H1 (cell line): ENCODE data around the gene ATXN7. TPM values are rescaled to one million over a fixed set of nuclear protein-coding genes. Genes with fewer than 3 reads are reported as not detected.

ENCODE experiments used
- CTCF ChIA-PET: fragments of 300-600 bp; sonication (Branson Sonifier 250); formaldehyde crosslinking; loops from one replicate; lab custom pipeline; 2021; ENCODE audit not compliant: partially characterized antibody; lab: Charles Lee
- POLR2A ChIA-PET: fragments of 300-600 bp; sonication (Branson Sonifier 250); formaldehyde crosslinking; loops from one replicate; lab custom pipeline; 2021; ENCODE audit warnings: inconsistent platforms; ENCODE audit not compliant: partially characterized antibody; lab: Charles Lee
- DNase-seq, 2 experiments: peaks; one replicate each; pipeline versions ENCODE4 v3.0.0 to v3.0.0-alpha.2; 2010 to 2022; ENCODE audit warnings: low spot score in 2 of 2, low read depth in 1 of 2, mixed read lengths in 1 of 2
- FAIRE-seq: peaks from 2 replicates; lab custom pipeline; 2011; peaks lifted over from hg19 to GRCh38; lab: Jason Lieb, UNC
- H2AFZ ChIP-seq: 2 replicates; pipeline ENCODE4 v1.8.1; 2012; ENCODE audit warnings: low read length, inconsistent platforms
- H2AK5ac ChIP-seq: 2 replicates; pipeline ENCODE4 v1.6.1; 2013; ENCODE audit warnings: low read depth, low read length
- H2BK120ac ChIP-seq: replicated peaks from 2 replicates; pipeline ENCODE3; 2013; ENCODE audit warnings: low read depth, low read length, inconsistent platforms
- H2BK12ac ChIP-seq: 2 replicates; pipeline ENCODE4 v1.6.1; 2013; ENCODE audit warnings: low read depth, low read length
- H2BK15ac ChIP-seq: 2 replicates; pipeline ENCODE4 v1.6.1; 2013; ENCODE audit warnings: low read length
- H2BK20ac ChIP-seq: 2 replicates; pipeline ENCODE4 v1.6.1; 2013; ENCODE audit warnings: low read length
- H2BK5ac ChIP-seq: 2 replicates; pipeline ENCODE4 v1.6.1; 2013; ENCODE audit warnings: low read depth, low read length
- H3K14ac ChIP-seq: 2 replicates; pipeline ENCODE4 v1.6.1; 2013; ENCODE audit warnings: inconsistent platforms; ENCODE audit not compliant: insufficient read length
- H3K18ac ChIP-seq: 2 replicates; pipeline ENCODE4 v1.6.1; 2013; ENCODE audit warnings: low read length; ENCODE audit errors: extremely low read depth
- H3K23ac ChIP-seq: 2 replicates; pipeline ENCODE4 v1.6.1; 2013; ENCODE audit warnings: inconsistent platforms; ENCODE audit not compliant: insufficient read length
- H3K23me2 ChIP-seq: 2 replicates; pipeline ENCODE4 v1.6.1; 2013; ENCODE audit warnings: low read depth, low read length
- H3K27ac ChIP-seq: 2 replicates; pipeline ENCODE4 v1.6.1; 2011; ENCODE audit warnings: low read depth, low read length, inconsistent platforms
- H3K27me3 ChIP-seq, 4 experiments: replicated peaks in 1 of 4; 1 replicate in 1 of 4; 2 replicates in 3 of 4; pipeline versions ENCODE4 v1.6.1 to v1.8.1; 2011 to 2013; ENCODE audit warnings: low read length in 3 of 4, mild to moderate bottlenecking in 3 of 4, inconsistent platforms in 2 of 4, mixed read lengths in 2 of 4, moderate library complexity in 1 of 4; ENCODE audit not compliant: control insufficient read depth in 3 of 4, insufficient read depth in 3 of 4; ENCODE audit errors: extremely low read depth in 1 of 4
- H3K36me3 ChIP-seq, 4 experiments: 2 replicates each; pipeline versions ENCODE4 v1.6.1 to v1.8.1; 2011 to 2013; ENCODE audit warnings: mild to moderate bottlenecking in 4 of 4, low read length in 3 of 4, moderate library complexity in 2 of 4, control low read depth in 1 of 4, inconsistent platforms in 1 of 4; ENCODE audit not compliant: insufficient read depth in 4 of 4, control insufficient read depth in 2 of 4
- H3K4ac ChIP-seq: replicated peaks from 2 replicates; pipeline ENCODE3; 2013; ENCODE audit warnings: low read length, low read depth, mixed read lengths, inconsistent platforms; ENCODE audit not compliant: insufficient read length
- H3K4me1 ChIP-seq, 4 experiments: replicated peaks in 1 of 4; 1 replicate in 1 of 4; 2 replicates in 3 of 4; pipeline versions ENCODE4 v1.6.1 to v1.8.1; 2011 to 2013; ENCODE audit warnings: low read length in 3 of 4, inconsistent platforms in 2 of 4, mixed read lengths in 1 of 4; ENCODE audit not compliant: insufficient read depth in 4 of 4, control insufficient read depth in 3 of 4
- H3K4me2 ChIP-seq, 2 experiments: 2 replicates each; pipeline versions ENCODE4 v1.6.1 to v1.8.1; 2011 to 2013; ENCODE audit warnings: low read depth in 2 of 2, low read length in 2 of 2, control low read depth in 1 of 2, inconsistent platforms in 1 of 2, mild to moderate bottlenecking in 1 of 2; ENCODE audit not compliant: insufficient read depth in 1 of 2
- H3K4me3 ChIP-seq, 4 experiments: fragments of 200-600, 300-600 bp in 1 of 4; sonication (generic), shearing (Covaris generic), sonication (Bioruptor Twin) in 1 of 4; 2 replicates each; pipeline versions ENCODE4 v1.5.1 to v1.8.1; 2011 to 2016; ENCODE audit warnings: low read length in 4 of 4, low read depth in 3 of 4, control low read depth in 2 of 4, inconsistent platforms in 2 of 4, mild to moderate bottlenecking in 2 of 4, mixed read lengths in 1 of 4, moderate library complexity in 1 of 4; ENCODE audit not compliant: insufficient read depth in 2 of 4; ENCODE audit errors: extremely low read depth in 1 of 4
- H3K56ac ChIP-seq: replicated peaks from 2 replicates; pipeline ENCODE3; 2013; ENCODE audit warnings: low read depth, mild to moderate bottlenecking, mixed read lengths, low read length, inconsistent platforms; ENCODE audit not compliant: insufficient read length
- H3K79me1 ChIP-seq: 2 replicates; pipeline ENCODE4 v1.6.1; 2013; ENCODE audit warnings: low read depth, low read length, control low read depth
- H3K79me2 ChIP-seq, 2 experiments: 2 replicates each; pipeline versions ENCODE4 v1.6.1 to v1.8.1; 2012 to 2013; ENCODE audit warnings: low read length in 2 of 2, mild to moderate bottlenecking in 2 of 2, inconsistent platforms in 1 of 2; ENCODE audit not compliant: insufficient read depth in 2 of 2, control insufficient read depth in 1 of 2
- H3K9ac ChIP-seq, 4 experiments: replicated peaks in 1 of 4; 1 replicate in 1 of 4; 2 replicates in 3 of 4; pipeline versions ENCODE4 v1.6.1 to v1.8.1; 2011 to 2013; ENCODE audit warnings: low read depth in 3 of 4, low read length in 3 of 4, control low read depth in 2 of 4, mild to moderate bottlenecking in 2 of 4, moderate library complexity in 2 of 4, inconsistent platforms in 1 of 4; ENCODE audit errors: extremely low read depth in 1 of 4
- H3K9me3 ChIP-seq, 2 experiments: 2 replicates each; pipeline versions ENCODE4 v1.6.1 to v1.8.1; 2012 to 2013; ENCODE audit warnings: mild to moderate bottlenecking in 2 of 2, moderate library complexity in 2 of 2, control low read depth in 1 of 2, inconsistent platforms in 1 of 2, low read depth in 1 of 2, low read length in 1 of 2, mixed read lengths in 1 of 2; ENCODE audit not compliant: insufficient read depth in 2 of 2
- H4K20me1 ChIP-seq, 2 experiments: replicated peaks in 1 of 2; 2 replicates each; pipeline versions ENCODE3 to v1.8.1; 2011 to 2013; ENCODE audit warnings: inconsistent platforms in 2 of 2, low read length in 2 of 2, mild to moderate bottlenecking in 1 of 2; ENCODE audit not compliant: insufficient read depth in 2 of 2, control insufficient read depth in 1 of 2
- H4K5ac ChIP-seq: 2 replicates; pipeline ENCODE4 v1.6.1; 2013; ENCODE audit warnings: low read length, low read depth, mixed read lengths, inconsistent platforms; ENCODE audit not compliant: insufficient read length
- H4K8ac ChIP-seq: 2 replicates; pipeline ENCODE4 v1.8.0; 2013; ENCODE audit warnings: mild to moderate bottlenecking, moderate library complexity, low read length, inconsistent platforms; ENCODE audit not compliant: insufficient read depth; ENCODE audit errors: extremely low read depth
- H4K91ac ChIP-seq: replicated peaks from 2 replicates; pipeline ENCODE3; 2013; ENCODE audit warnings: low read length, mixed read lengths, inconsistent platforms; ENCODE audit not compliant: insufficient read length
- CREB1 ChIP-seq: IDR thresholded peaks from 2 replicates; pipeline ENCODE4 v1.6.1; 2012; ENCODE audit warnings: inconsistent platforms
- KDM4A ChIP-seq: IDR thresholded peaks from one replicate; pipeline ENCODE4 v1.7.1; 2012; ENCODE audit warnings: low read depth, mild to moderate bottlenecking, moderate library complexity, low read length, inconsistent platforms; ENCODE audit not compliant: severe bottlenecking
- KDM5A ChIP-seq: fragments of 200-600 bp; IDR thresholded peaks from 2 replicates; pipeline ENCODE4 v1.7.1; 2012; ENCODE audit warnings: mild to moderate bottlenecking, low read length, inconsistent platforms, mixed read lengths
- MAX ChIP-seq: IDR thresholded peaks from 2 replicates; pipeline ENCODE4 v1.6.1; 2012; ENCODE audit warnings: inconsistent platforms
- NANOG ChIP-seq: IDR thresholded peaks from 2 replicates; pipeline ENCODE4 v1.6.1; 2011; ENCODE audit warnings: low read length, low read depth, mild to moderate bottlenecking, inconsistent platforms; ENCODE audit not compliant: insufficient read depth, poor library complexity, severe bottlenecking
- PHF8 ChIP-seq: fragments of 200-600 bp; sonication (generic); conservative IDR thresholded peaks from 2 replicates; pipeline ENCODE4 v1.7.1; 2012; ENCODE audit warnings: low read depth, mild to moderate bottlenecking, inconsistent platforms, low read length, moderate library complexity
- RBBP5 ChIP-seq: IDR thresholded peaks from 2 replicates; pipeline ENCODE4 v1.7.1; 2012; ENCODE audit warnings: low read depth, mild to moderate bottlenecking, inconsistent platforms, low read length, moderate library complexity, borderline replicate concordance
- RXRA ChIP-seq: IDR thresholded peaks from 2 replicates; pipeline ENCODE4 v1.6.1; 2011; ENCODE audit warnings: low read depth, mild to moderate bottlenecking, low read length, moderate library complexity; ENCODE audit not compliant: insufficient read depth
- TBP ChIP-seq: IDR thresholded peaks from 2 replicates; pipeline ENCODE4 v1.6.1; 2011; ENCODE audit warnings: low read depth, low read length, improper control_type of control experiment
- TEAD4 ChIP-seq: IDR thresholded peaks from 2 replicates; pipeline ENCODE4 v1.6.1; 2012; ENCODE audit warnings: low read depth, low read length, inconsistent platforms, mixed read lengths
- ZNF274 ChIP-seq: IDR thresholded peaks from 2 replicates; pipeline ENCODE4 v1.7.0; 2012; ENCODE audit warnings: low read length, borderline replicate concordance; ENCODE audit errors: extremely low read depth
- WGBS, 2 experiments: shearing (Covaris generic) in 1 of 2; methylation state at CpG; one replicate each; pipeline versions ENCODE4 v1.1.6 to v1.1.7; 2013 to 2015; ENCODE audit warnings: low lambda C conversion rate in 2 of 2, mixed read lengths in 2 of 2, inconsistent platforms in 1 of 2, low coverage in 1 of 2, missing lambda C conversion rate in 1 of 2; ENCODE audit not compliant: insufficient replicate concordance in 2 of 2, insufficient coverage in 1 of 2, insufficient read length in 1 of 2; ENCODE audit errors: extremely low coverage in 1 of 2, missing lambda C conversion rate in 1 of 2; 5-methylcytosine and 5-hydroxymethylcytosine counted together
- polyA plus RNA-seq, 7 experiments: library from polyadenylated mRNA; depleted of rRNA in 3 of 7; stranded (reverse) in 5 of 7; unstranded in 2 of 7; fragments of >200 nt in 5 of 7; fragments of 200-250 nt in 2 of 7; gene quantifications; 1 replicate in 5 of 7; 2 replicates in 1 of 7; 4 replicates in 1 of 7; pipeline versions ENCODE4 v1.2.1 to v1.2.3, GENCODE V29; 2011 to 2013; ENCODE audit warnings: missing spikeins in 2 of 7, mixed read lengths in 2 of 7
- total RNA-seq: library from RNA; stranded (reverse); fragmentation: NEBNext Ultra II Directional; extraction: Animal tissue kit (Norgen Biotek cat#: 25700); gene quantifications from 2 replicates; pipeline ENCODE4 v1.2.1, GENCODE V29; 2021

Gene ATXN7
- total and polyA plus RNA-seq, 2 of the 8 experiments (the other 6 are each of a cell fraction or from before 2014, with no cell fraction given): 15.5 to 16.8 TPM

- FAIRE-seq (no peak), DNase-seq (peak; percentile 57 to 99)
- Histone ChIP-seq H2AFZ (peak within 1 kb of the TSS; percentile 89; the same call in 1 of the 2 replicates), H3K14ac (no peak within 1 kb of the TSS), H2BK5ac (peak within 1 kb of the TSS; percentile 96), H3K27ac (peak within 1 kb of the TSS; percentile 81), H4K20me1 (peaks cover 0 to 3% of the 10 kb centered on the region in 2 experiments), H2BK120ac (no peak within 1 kb of the TSS), H3K56ac (peak within 1 kb of the TSS; percentile 21), H2AK5ac (no peak within 1 kb of the TSS), H3K23me2 (peaks cover 6% of the 10 kb centered on the region), H3K4me3 (peak within 1 kb of the TSS; percentile 93 to 97 (median 94)), H3K79me1 (no peaks in the 10 kb centered on the region), H3K4me1 (peaks cover 3 to 5% (median 4%) of the 10 kb centered on the region in 4 experiments; a peak in 6 of 7 replicates), H2BK12ac (no peak within 1 kb of the TSS), H4K91ac (no peak within 1 kb of the TSS), H3K4me2 (peak within 1 kb of the TSS; percentile 94 to 96), H3K79me2 (peaks cover 5 to 22% of the 10 kb centered on the region in 2 experiments; a peak in 3 of 4 replicates), H3K4ac (no peak within 1 kb of the TSS), H4K8ac (peak within 1 kb of the TSS; percentile 72; the same call in 1 of the 2 replicates), H3K9me3 (no peaks in the 10 kb centered on the region), H3K36me3 (peaks cover 0 to 29% (median 10%) of the 10 kb centered on the region in 4 experiments; a peak in 5 of 8 replicates), H3K9ac (peak within 1 kb of the TSS; percentile 87 to 94 (median 91)), H2BK15ac (no peak within 1 kb of the TSS), H2BK20ac (no peak within 1 kb of the TSS), H4K5ac (peak within 1 kb of the TSS; percentile 87), H3K27me3 (no peaks in the 10 kb centered on the region), H3K23ac (no peak within 1 kb of the TSS), H3K18ac (peak within 1 kb of the TSS; percentile 78; the same call in 1 of the 2 replicates)
- WGBS, 2 experiments: 6% methylated on average over 47 of the region's 59 CpGs; no CpG with 5 or more reads in 1 of the 2 experiments
- ChIA-PET POLR2A (interaction anchor here (0.6 to 1.3 kb wide), 3 partner anchors 11 to 160 kb away, joined by 3 to 4 read pairs (median 3); partner anchors contain the start of genes ATXN7 and THOC7), CTCF (interaction anchor here (0.6 to 6.3 kb wide), 36 partner anchors 10 to 507 kb away, joined by 3 to 51 read pairs (median 4); partner anchors contain the start of gene PRICKLE2)
- peak; percentile 48; the same call in 1 of the 2 replicates for TF ChIP-seq MAX
- peak; percentile 86 for TF ChIP-seq KDM4A
- no peak; the same call in 1 of the 2 replicates for TF ChIP-seq TEAD4
- TF ChIP-seq RXRA: 0 out of 2 replicates have a peak, but pooled peaks have one; percentile 19
- TF ChIP-seq RBBP5: peak; percentile 98
- TF ChIP-seq KDM5A: peak; percentile 60; the same call in 1 of the 2 replicates
- TF ChIP-seq TBP: peak; percentile 78
- TF ChIP-seq PHF8: peak; percentile 86
- TF ChIP-seq NANOG: no peak
- peak; percentile 59; the same call in 1 of the 2 replicates for TF ChIP-seq CREB1
- no peak for TF ChIP-seq ZNF274
Measured at GRCh38 chr3:64023187-64023860, 159.7 kb downstream of the ATXN7 start, which contains the start of gene PSMD6. Gene PSMD6, minus strand, starts transcription at chr3:64023494. Its CDS starts 75 bp downstream, at chr3:64023419.
